Muscle layer of duodenum (tissue), 2 donors: ENCODE measurements around the gene DNER.

Source experiments
- H3K27ac ChIP-seq: one replicate; pipeline ENCODE4 v1.7.0; 2013; ENCODE audit warnings: mild to moderate bottlenecking, low read length
- H3K27me3 ChIP-seq: one replicate; pipeline ENCODE4 v1.7.0; 2013; ENCODE audit warnings: low read depth, mild to moderate bottlenecking, control low read depth, low read length
- H3K36me3 ChIP-seq, 2 donors: one replicate each; pipeline ENCODE4 v1.7.0; 2013; ENCODE audit warnings: low read length in 2 of 2, control low read depth in 1 of 2, mild to moderate bottlenecking in 1 of 2; ENCODE audit not compliant: insufficient read depth in 2 of 2, control insufficient read depth in 1 of 2
- H3K4me1 ChIP-seq, 2 donors: one replicate each; pipeline ENCODE4 v1.7.0; 2013; ENCODE audit warnings: low read length in 2 of 2, mild to moderate bottlenecking in 2 of 2, control low read depth in 1 of 2, moderate library complexity in 1 of 2; ENCODE audit not compliant: insufficient read depth in 2 of 2, control insufficient read depth in 1 of 2
- H3K4me3 ChIP-seq, 2 donors: one replicate each; pipeline ENCODE4 v1.7.0; 2013; ENCODE audit warnings: low read length in 2 of 2, low read depth in 1 of 2, mild to moderate bottlenecking in 1 of 2
- H3K9me3 ChIP-seq, 2 donors: one replicate each; pipeline ENCODE4 v1.7.0; 2013; ENCODE audit warnings: low read length in 2 of 2, control low read depth in 1 of 2, mild to moderate bottlenecking in 1 of 2; ENCODE audit not compliant: control insufficient read depth in 1 of 2
- donor health status: healthy.

DNER gene

GRCh38 chr2:229313591-229313990 is 400.8 kb downstream of the DNER start:
- H3K27ac ChIP-seq: peak overlapping the region; percentile 26

More at GRCh38 chr2:229313591-229313990, 400.8 kb downstream of the DNER start:
- H3K9me3 ChIP-seq: no peaks in the 10 kb centered on the region
- H3K27me3 ChIP-seq: no peaks in the 10 kb centered on the region
- H3K4me3 ChIP-seq: no peak overlapping the region
- no peaks in the 10 kb centered on the region for H3K36me3 ChIP-seq
- H3K4me1 ChIP-seq: no peaks in the 10 kb centered on the region
